HG03108 (cell line): ENCODE measurements around the gene LAMB3.
A peak's percentile ranks its signal among the peaks of the same experiment; 100 is the strongest.

ENCODE experiments used
- ATAC-seq: cut with Tn5 transposase; IDR thresholded peaks from one replicate; pipeline ENCODE4 v1.9.1; 2021; ENCODE audit warnings: moderate library complexity; ENCODE audit not compliant: unreplicated experiment

LAMB3 gene

DNA sequence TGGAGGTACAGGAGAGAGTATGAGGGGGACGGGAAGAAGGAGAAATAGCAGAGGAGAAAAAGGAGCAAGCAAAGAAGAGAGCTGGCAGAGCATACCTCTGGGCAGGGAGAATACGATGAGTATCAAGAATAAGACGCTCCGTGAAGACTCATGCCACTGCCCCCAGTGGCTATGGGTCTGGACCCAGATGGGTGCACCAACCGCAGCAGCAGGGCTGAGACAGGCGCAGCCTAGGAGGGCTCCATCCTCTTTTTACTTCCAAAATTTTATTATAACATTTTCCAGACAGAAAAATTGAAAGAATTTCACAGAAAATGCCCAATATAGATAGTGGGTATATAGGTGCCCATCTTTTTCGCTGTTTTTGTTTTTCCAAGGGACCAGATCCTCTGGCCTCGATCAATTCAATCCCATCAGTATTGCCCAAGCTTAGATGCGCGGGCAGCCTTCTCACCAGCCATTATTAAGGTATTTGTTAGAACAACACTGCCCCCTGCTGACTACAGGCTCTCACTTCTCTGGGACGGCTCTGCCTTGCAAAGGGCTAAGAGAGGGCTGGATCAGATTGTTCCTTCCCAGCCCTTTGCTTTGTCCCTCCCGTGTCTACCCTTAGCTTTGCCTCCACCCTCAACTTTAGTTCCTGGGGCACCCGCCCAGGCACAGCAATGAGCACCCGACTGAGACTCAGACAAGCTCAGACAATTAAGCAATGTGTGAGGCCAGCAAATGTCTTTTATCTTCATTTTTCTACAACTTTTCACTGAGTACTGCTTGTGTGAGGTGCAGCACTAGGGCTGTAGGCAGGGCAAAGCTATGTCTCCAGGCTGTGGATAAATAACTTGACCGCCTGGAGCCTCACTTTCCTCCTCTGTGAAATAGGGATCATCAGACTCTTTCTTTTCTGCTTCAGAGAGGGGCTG is 86.2 kb downstream of the LAMB3 start:
- ATAC-seq: peak; percentile 74
